B cell (primary cell): ENCODE measurements around the gene VKORC1. TPM values are rescaled to one million over a fixed set of nuclear protein-coding genes. Genes with fewer than 3 reads are reported as not detected.

Experiments
- ATAC-seq: fragments of 200-7000 bp; cut with Tn5 transposase; one replicate; pipeline ENCODE4 v1.10.0; 2021; ENCODE audit warnings: low read depth, mild to moderate bottlenecking, moderate number of reproducible peaks, moderate library complexity
- CTCF ChIA-PET: fragments of 350-600 bp; sonication (Branson Sonifier 250); formaldehyde crosslinking; loops from one replicate; lab custom pipeline; 2021; ENCODE audit warnings: antibody characterized with exemption, inconsistent platforms; lab: Charles Lee
- POLR2A ChIA-PET: fragments of 350-600 bp; sonication (Branson Sonifier 250); formaldehyde crosslinking; loops from one replicate; lab custom pipeline; 2021; ENCODE audit warnings: antibody characterized with exemption; lab: Charles Lee
- DNase-seq: peaks from one replicate; pipeline ENCODE4 v3.0.0; 2013
- H2AFZ ChIP-seq: 2 replicates; pipeline ENCODE4 v1.6.1; 2012; ENCODE audit warnings: mild to moderate bottlenecking, low read depth, low read length; ENCODE audit not compliant: insufficient read depth, poor library complexity, severe bottlenecking
- H3K27ac ChIP-seq, 2 donors: 1 replicate in 1 of 2; 2 replicates in 1 of 2; pipeline ENCODE4 v1.5.1; 2012 to 2013; ENCODE audit warnings: low read length in 2 of 2, mild to moderate bottlenecking in 2 of 2, moderate library complexity in 1 of 2
- H3K27me3 ChIP-seq, 4 experiments: fragments of 200-600 bp in 1 of 4; sonication (generic) in 1 of 4; replicated peaks in 1 of 4; 1 replicate in 2 of 4; 2 replicates in 2 of 4; pipeline versions ENCODE4 v1.6.1 to v1.7.0; 2013 to 2016; ENCODE audit warnings: low read length in 3 of 4, mild to moderate bottlenecking in 2 of 4, mixed read lengths in 1 of 4, moderate library complexity in 1 of 4; ENCODE audit not compliant: insufficient read depth in 4 of 4, control insufficient read depth in 3 of 4; ENCODE audit errors: control extremely low read depth in 1 of 4
- H3K36me3 ChIP-seq, 2 experiments: replicated peaks in 1 of 2; 1 replicate in 1 of 2; 2 replicates in 1 of 2; pipeline versions ENCODE4 v1.6.1 to v1.7.1; 2013; ENCODE audit warnings: low read length in 1 of 2; ENCODE audit not compliant: insufficient read depth in 2 of 2, control insufficient read depth in 1 of 2; ENCODE audit errors: control extremely low read depth in 1 of 2, extremely low read depth in 1 of 2
- H3K4me1 ChIP-seq, 2 donors: fragments of 200-600 bp in 1 of 2; sonication (generic) in 1 of 2; 1 replicate in 1 of 2; 2 replicates in 1 of 2; pipeline versions ENCODE4 v1.5.1 to v1.6.1; 2013 to 2017; ENCODE audit warnings: low read length in 2 of 2; ENCODE audit not compliant: control insufficient read depth in 2 of 2, insufficient read depth in 2 of 2
- H3K4me2 ChIP-seq: replicated peaks from 2 replicates; pipeline ENCODE3; 2012; ENCODE audit warnings: mild to moderate bottlenecking, low read depth, low read length; ENCODE audit not compliant: poor library complexity, severe bottlenecking
- H3K4me3 ChIP-seq, 5 experiments: fragments of 200-600 bp in 1 of 5; sonication (generic) in 1 of 5; 1 replicate in 3 of 5; 2 replicates in 2 of 5; pipeline versions ENCODE4 v1.5.1 to v1.7.0; 2011 to 2016; ENCODE audit warnings: low read length in 4 of 5, mild to moderate bottlenecking in 4 of 5, low read depth in 2 of 5, control low read depth in 1 of 5, moderate library complexity in 1 of 5; ENCODE audit not compliant: insufficient read depth in 1 of 5; ENCODE audit errors: control extremely low read depth in 1 of 5, extremely low read depth in 1 of 5
- H3K79me2 ChIP-seq: fragments of 200-600 bp; sonication (generic); one replicate; pipeline ENCODE4 v1.6.0; 2016; ENCODE audit warnings: low read length; ENCODE audit not compliant: control insufficient read depth, insufficient read depth
- H3K9ac ChIP-seq: fragments of 200-600 bp; sonication (generic); 2 replicates; pipeline ENCODE4 v1.6.1; 2017; ENCODE audit warnings: mild to moderate bottlenecking, low read length, moderate library complexity
- H3K9me3 ChIP-seq, 3 donors: one replicate each; pipeline versions ENCODE4 v1.6.1 to v1.7.1; 2013; ENCODE audit warnings: low read length in 2 of 3; ENCODE audit not compliant: control insufficient read depth in 2 of 3, insufficient read depth in 1 of 3; ENCODE audit errors: control extremely low read depth in 1 of 3
- H4K20me1 ChIP-seq: 2 replicates; pipeline ENCODE4 v1.6.0; 2012; ENCODE audit warnings: mild to moderate bottlenecking, low read length; ENCODE audit not compliant: insufficient read depth, control insufficient read depth, poor library complexity, severe bottlenecking
- H3K27ac Mint-ChIP-seq: one replicate; pipeline ENCODE4 v1.8.0; 2021; ENCODE audit warnings: mixed read lengths
- H3K27me3 Mint-ChIP-seq: one replicate; pipeline ENCODE4 v1.8.0; 2021; ENCODE audit warnings: mixed read lengths
- H3K4me1 Mint-ChIP-seq: one replicate; pipeline ENCODE4 v1.8.0; 2021; ENCODE audit warnings: mixed read lengths
- H3K4me3 Mint-ChIP-seq: one replicate; pipeline ENCODE4 v1.8.0; 2021; ENCODE audit warnings: mixed read lengths
- H3K9me3 Mint-ChIP-seq: one replicate; pipeline ENCODE4 v1.8.0; 2022; ENCODE audit warnings: mixed read lengths; ENCODE audit not compliant: insufficient read depth
- EZH2 ChIP-seq: IDR thresholded peaks from 2 replicates; pipeline ENCODE4 v1.6.1; 2012; ENCODE audit warnings: borderline replicate concordance, low read depth, mild to moderate bottlenecking, moderate library complexity, low read length; ENCODE audit not compliant: insufficient read depth, poor library complexity, severe bottlenecking
- WGBS: methylation state at CpG from one replicate; pipeline ENCODE4 v1.1.5; 2013; ENCODE audit warnings: missing lambda C conversion rate; ENCODE audit not compliant: insufficient coverage; 5-methylcytosine and 5-hydroxymethylcytosine counted together
- intact Hi-C: fragments of 100-400 bp; cut with micrococcal nuclease; formaldehyde crosslinking; loops from one replicate; pipeline ENCODE4 v1.10.0; 2022
- polyA plus RNA-seq: library from polyadenylated mRNA; depleted of rRNA; stranded (reverse); fragments of >200 nt; gene quantifications from 2 replicates; pipeline ENCODE4 v1.2.3, GENCODE V29; 2012
- total RNA-seq, 2 donors: library from RNA; stranded (reverse); fragments of 120-200 nt in 1 of 2; gene quantifications; 1 replicate in 1 of 2; 2 replicates in 1 of 2; pipeline versions ENCODE4 v1.2.3 to v1.2.4, GENCODE V29; 2013 to 2022
- TF ChIP-seq, protein P1 (sequence below): fragments of 200-600 bp; IDR thresholded peaks from one replicate; pipeline ENCODE4 v1.8.0; 2022; ENCODE audit warnings: antibody characterized with exemption, mild to moderate bottlenecking

The VKORC1 gene
- total and polyA plus RNA-seq, 2 donors (not counting 1 experiment from before 2014, with no cell fraction given), result 31.8 to 45.7 TPM

DNA sequence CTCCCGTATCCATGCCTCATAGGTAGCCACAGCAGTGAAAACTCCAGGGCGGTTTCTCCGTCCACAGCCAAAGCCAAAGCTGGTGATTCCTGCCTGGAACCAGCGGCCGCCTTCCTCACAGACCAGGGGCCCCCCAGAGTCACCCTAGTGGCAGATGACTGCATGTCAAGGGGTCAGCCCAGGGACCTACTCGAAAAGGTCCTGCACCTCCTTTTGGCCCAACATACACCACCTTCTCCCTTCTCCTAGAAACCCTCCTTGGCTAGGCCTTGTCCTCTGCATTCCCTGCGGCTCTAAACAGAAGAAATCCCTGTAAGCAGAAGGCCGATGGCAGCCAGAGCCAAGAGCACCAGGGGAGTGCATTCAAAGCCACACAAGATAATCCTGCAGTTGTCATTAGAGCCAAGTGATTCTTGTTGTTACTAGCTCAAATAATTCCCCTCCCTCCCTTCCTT, 49.1 kb upstream of the VKORC1 start:
- CTCF ChIA-PET, result interaction anchor here (1.9 to 5.9 kb wide), 8 partner anchors 15 to 299 kb away, joined by 6 to 56 read pairs (median 16); partner anchors contain the start of genes FUS, HSD3B7, PYDC1 and ZNF646

More for the DNA sequence above, 49.1 kb upstream of the VKORC1 start:
- TF ChIP-seq, protein P1, sequence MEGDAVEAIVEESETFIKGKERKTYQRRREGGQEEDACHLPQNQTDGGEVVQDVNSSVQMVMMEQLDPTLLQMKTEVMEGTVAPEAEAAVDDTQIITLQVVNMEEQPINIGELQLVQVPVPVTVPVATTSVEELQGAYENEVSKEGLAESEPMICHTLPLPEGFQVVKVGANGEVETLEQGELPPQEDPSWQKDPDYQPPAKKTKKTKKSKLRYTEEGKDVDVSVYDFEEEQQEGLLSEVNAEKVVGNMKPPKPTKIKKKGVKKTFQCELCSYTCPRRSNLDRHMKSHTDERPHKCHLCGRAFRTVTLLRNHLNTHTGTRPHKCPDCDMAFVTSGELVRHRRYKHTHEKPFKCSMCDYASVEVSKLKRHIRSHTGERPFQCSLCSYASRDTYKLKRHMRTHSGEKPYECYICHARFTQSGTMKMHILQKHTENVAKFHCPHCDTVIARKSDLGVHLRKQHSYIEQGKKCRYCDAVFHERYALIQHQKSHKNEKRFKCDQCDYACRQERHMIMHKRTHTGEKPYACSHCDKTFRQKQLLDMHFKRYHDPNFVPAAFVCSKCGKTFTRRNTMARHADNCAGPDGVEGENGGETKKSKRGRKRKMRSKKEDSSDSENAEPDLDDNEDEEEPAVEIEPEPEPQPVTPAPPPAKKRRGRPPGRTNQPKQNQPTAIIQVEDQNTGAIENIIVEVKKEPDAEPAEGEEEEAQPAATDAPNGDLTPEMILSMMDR, result no peak
- TF ChIP-seq EZH2, result no peak
- intact Hi-C loops, result loop anchor here (2.0 kb wide), 2 partner anchors 35 to 59 kb away; partner anchors contain the start of genes BCKDK and PYCARD
- Histone ChIP-seq H3K4me1 (peaks cover 6 to 13% of the 10 kb centered on the region in 2 donors), H3K9me3 (no peaks in the 10 kb centered on the region), H3K4me3 (no peak overlapping the region), H3K27ac (no peak overlapping the region), H3K79me2 (no peaks in the 10 kb centered on the region), H3K36me3 (no peaks in the 10 kb centered on the region), H3K9ac (no peak overlapping the region), H2AFZ (no peak overlapping the region), H3K27me3 (peaks cover 0 to 3% (median 0%) of the 10 kb centered on the region in 4 experiments), H3K4me2 (peak overlapping the region; percentile 96), H4K20me1 (no peaks in the 10 kb centered on the region)
- DNase-seq, result peak; percentile 7
- no peaks in the 10 kb centered on the region for H3K9me3 Mint-ChIP-seq
- peaks cover 13% of the 10 kb centered on the region for H3K27me3 Mint-ChIP-seq
- peak overlapping the region; percentile 50 for H3K27ac Mint-ChIP-seq
- POLR2A ChIA-PET, result interaction anchor here (2.7 kb wide), 1 partner anchor 36 kb away, joined by 44 read pairs; the partner anchor contains the start of gene FUS
- WGBS, result 94% methylated on average over 8 of the region's 8 CpGs
- peak overlapping the region; percentile 77 for H3K4me3 Mint-ChIP-seq
- H3K4me1 Mint-ChIP-seq, result peaks cover 9% of the 10 kb centered on the region
- no peak for ATAC-seq
